ENCODE results near the gene UNC13C.

The UNC13C gene

DNA sequence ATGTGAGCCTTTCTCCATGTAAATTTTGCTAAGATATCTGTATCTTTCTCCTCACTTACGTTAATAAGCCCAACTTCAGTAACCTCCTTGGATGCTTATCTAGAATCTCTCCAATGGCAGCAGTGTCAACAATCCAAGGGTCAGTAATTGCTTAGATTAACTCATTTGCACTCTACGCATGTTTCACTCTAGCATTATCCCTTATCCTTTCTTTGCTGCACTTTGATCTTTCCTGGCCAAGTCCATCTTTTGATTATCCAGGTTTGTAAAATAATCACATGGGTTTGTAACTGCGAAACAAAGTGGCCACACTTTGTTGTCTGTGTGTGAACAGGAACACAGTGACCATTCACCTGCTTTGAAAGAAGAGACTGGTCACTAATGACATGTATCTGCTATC is 640.9 kb downstream of the UNC13C start:
- DNase-seq (ENCODE audit: insufficient read length): no peak
- no peak for FAIRE-seq
- TF ChIP-seq POLR2A (IDR thresholded peaks at IDR 0.05; ENCODE audit: low read depth, low read length) (no peak), TAF1 (IDR thresholded peaks at IDR 0.05; ENCODE audit: borderline replicate concordance, low read depth, low read length) (no peak), POLR2AphosphoS5 (IDR thresholded peaks at IDR 0.05; ENCODE audit: low read depth, low read length) (no peak)

GRCh38 chr15:54620916-54621315 is 642.7 kb downstream of the UNC13C start:
- TF ChIP-seq POLR2A (IDR thresholded peaks at IDR 0.05; ENCODE audit: low read depth, low read length) (no peak), POLR2AphosphoS5 (IDR thresholded peaks at IDR 0.05; ENCODE audit: low read depth, low read length) (no peak), TAF1 (IDR thresholded peaks at IDR 0.05; ENCODE audit: borderline replicate concordance, low read depth, low read length) (no peak)
- no peak for FAIRE-seq
- DNase-seq (ENCODE audit: insufficient read length): no peak

DNA sequence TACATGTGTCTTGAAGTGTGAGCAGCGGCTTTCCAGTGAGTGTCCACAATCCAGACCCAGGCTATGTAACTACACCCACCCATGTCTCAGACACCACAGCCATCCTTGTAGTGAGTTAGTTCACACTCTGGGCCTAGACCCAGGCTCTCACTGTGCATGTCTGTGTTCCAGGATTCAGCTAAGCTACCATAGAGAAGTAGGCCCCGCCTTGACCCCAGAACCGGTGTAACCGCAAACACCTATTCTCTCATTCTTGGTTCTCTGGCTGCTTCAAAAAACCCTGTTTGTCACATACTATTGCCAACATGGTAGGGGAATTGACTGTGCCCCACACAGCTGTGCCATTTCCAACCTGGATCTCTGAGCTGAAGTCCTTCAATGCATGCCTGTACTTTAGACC is 657.9 kb downstream of the UNC13C start:
- DNase-seq (ENCODE audit: insufficient read length): no peak
- FAIRE-seq: no peak
- TF ChIP-seq POLR2A (IDR thresholded peaks at IDR 0.05; ENCODE audit: low read depth, low read length) (no peak), TAF1 (IDR thresholded peaks at IDR 0.05; ENCODE audit: borderline replicate concordance, low read depth, low read length) (no peak), POLR2AphosphoS5 (IDR thresholded peaks at IDR 0.05; ENCODE audit: low read depth, low read length) (no peak)

DNA sequence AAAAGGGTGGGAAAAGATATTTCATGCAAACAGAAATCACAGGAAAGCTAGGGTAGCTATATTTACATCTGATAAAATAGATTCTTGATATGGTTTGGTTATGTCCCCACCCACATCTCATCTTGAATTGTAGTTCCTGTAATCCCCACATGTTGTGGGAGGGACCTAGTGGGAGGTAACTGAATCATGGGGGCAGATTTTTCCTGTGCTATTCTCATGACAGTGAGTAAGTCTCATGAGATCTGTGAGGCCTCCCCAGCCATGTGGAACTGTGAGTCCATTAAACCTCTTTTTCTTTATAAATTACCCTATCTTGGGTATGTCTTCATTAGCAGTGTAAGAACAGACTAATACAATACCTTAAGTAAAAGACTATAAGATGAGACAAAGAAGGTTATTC is 660.4 kb downstream of the UNC13C start:
- FAIRE-seq: no peak
- no peak for TF ChIP-seq POLR2AphosphoS5 (IDR thresholded peaks at IDR 0.05; ENCODE audit: low read depth, low read length)
- TF ChIP-seq POLR2A (IDR thresholded peaks at IDR 0.05; ENCODE audit: low read depth, low read length): no peak
- no peak for TF ChIP-seq TAF1 (IDR thresholded peaks at IDR 0.05; ENCODE audit: borderline replicate concordance, low read depth, low read length)
- DNase-seq (ENCODE audit: insufficient read length): no peak

DNA sequence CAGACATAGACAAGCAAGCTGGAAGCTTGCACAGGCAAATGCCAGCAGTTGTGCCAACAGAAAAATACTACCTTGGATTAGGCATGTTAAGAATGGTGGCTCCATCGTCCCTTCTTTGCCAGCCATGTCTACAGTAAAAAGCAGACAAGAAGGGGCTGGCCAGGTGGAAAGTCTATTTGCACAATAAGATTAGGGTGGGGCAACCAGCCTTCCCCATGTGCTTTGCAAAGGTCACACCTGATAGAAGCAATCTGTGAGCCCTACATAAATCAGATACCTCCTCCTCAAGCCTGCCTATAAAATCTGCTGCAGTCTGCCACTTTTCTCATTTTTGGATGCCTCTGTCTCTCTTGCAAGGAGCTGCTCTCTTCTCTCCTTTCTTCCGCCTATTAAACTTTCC is 662.6 kb downstream of the UNC13C start:
- TF ChIP-seq TAF1 (IDR thresholded peaks at IDR 0.05; ENCODE audit: borderline replicate concordance, low read depth, low read length): no peak
- TF ChIP-seq POLR2AphosphoS5 (IDR thresholded peaks at IDR 0.05; ENCODE audit: low read depth, low read length): no peak
- no peak for TF ChIP-seq POLR2A (IDR thresholded peaks at IDR 0.05; ENCODE audit: low read depth, low read length)
- DNase-seq (ENCODE audit: insufficient read length): no peak
- no peak for FAIRE-seq

DNA sequence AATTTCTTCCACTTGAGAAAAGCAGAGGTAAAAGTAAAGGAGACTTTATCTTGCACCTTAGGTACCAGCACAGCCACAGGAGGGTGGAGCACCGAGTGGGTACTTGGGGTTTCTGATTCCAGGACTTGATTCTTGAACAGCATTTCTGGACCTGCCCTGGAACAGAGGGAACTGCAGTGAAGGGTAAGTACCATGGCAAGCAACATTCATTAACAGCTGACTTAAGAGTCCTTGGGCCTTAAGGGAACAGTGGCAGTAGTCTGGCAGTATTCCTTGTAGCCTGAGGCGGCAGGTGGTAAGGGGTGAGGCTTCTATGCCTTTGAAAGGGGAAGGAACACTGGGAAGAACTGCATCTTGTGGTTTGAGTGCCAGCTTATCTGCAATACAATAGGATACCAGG is 666.6 kb downstream of the UNC13C start:
- FAIRE-seq (no peak), DNase-seq (ENCODE audit: insufficient read length) (no peak)
- TF ChIP-seq POLR2AphosphoS5 (IDR thresholded peaks at IDR 0.05; ENCODE audit: low read depth, low read length): no peak
- no peak for TF ChIP-seq POLR2A (IDR thresholded peaks at IDR 0.05; ENCODE audit: low read depth, low read length)
- no peak for TF ChIP-seq TAF1 (IDR thresholded peaks at IDR 0.05; ENCODE audit: borderline replicate concordance, low read depth, low read length)

DNA sequence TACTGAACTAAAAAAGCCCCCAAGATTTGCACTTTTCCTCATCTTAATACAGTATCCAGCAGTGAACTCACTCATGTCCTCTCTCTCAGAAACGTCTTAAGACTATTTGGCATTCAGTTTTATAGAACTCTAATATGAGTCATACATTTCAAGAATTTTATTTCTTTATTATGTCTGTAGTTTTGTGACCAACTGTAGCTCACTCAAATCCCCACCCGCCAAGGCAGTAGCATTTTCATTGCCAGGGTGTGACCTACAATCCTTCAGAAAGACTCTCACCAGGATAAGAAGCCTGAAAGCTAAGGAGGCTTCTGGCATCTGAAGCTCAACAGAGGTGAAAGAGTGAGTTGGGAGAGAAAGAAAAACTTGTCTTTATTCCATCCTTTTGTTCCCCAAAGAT is 681.4 kb downstream of the UNC13C start:
- FAIRE-seq: no peak
- DNase-seq (ENCODE audit: insufficient read length): no peak
- no peak for TF ChIP-seq TAF1 (IDR thresholded peaks at IDR 0.05; ENCODE audit: borderline replicate concordance, low read depth, low read length)
- no peak for TF ChIP-seq POLR2A (IDR thresholded peaks at IDR 0.05; ENCODE audit: low read depth, low read length)
- TF ChIP-seq POLR2AphosphoS5 (IDR thresholded peaks at IDR 0.05; ENCODE audit: low read depth, low read length): no peak

DNA sequence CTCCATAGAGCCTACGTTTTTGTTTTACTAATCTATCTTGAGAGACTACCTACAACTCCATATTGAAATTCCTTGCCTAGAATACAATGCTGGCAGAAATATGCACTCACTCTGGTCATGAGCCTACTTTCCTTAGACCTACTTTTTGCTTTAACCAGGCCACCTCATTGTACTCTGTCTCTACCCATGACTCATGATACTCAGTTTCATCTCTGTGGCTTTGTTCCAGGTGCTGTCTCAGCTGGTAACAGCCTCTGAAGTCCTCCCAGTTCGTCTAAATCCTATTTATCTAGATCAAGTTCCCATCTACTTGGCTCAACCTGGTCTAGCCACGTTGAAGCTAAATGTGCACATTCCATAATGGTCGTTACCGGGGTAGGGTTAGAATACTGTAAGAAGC is 682.1 kb downstream of the UNC13C start:
- DNase-seq (ENCODE audit: insufficient read length) (no peak), FAIRE-seq (no peak)
- TF ChIP-seq POLR2AphosphoS5 (IDR thresholded peaks at IDR 0.05; ENCODE audit: low read depth, low read length): no peak
- TF ChIP-seq POLR2A (IDR thresholded peaks at IDR 0.05; ENCODE audit: low read depth, low read length): no peak
- no peak for TF ChIP-seq TAF1 (IDR thresholded peaks at IDR 0.05; ENCODE audit: borderline replicate concordance, low read depth, low read length)

GRCh38 chr15:54675241-54675640 is 697.0 kb downstream of the UNC13C start:
- DNase-seq (ENCODE audit: insufficient read length) (no peak), FAIRE-seq (no peak)
- TF ChIP-seq POLR2AphosphoS5 (IDR thresholded peaks at IDR 0.05; ENCODE audit: low read depth, low read length): no peak
- TF ChIP-seq POLR2A (IDR thresholded peaks at IDR 0.05; ENCODE audit: low read depth, low read length): no peak
- TF ChIP-seq TAF1 (IDR thresholded peaks at IDR 0.05; ENCODE audit: borderline replicate concordance, low read depth, low read length): no peak

DNA sequence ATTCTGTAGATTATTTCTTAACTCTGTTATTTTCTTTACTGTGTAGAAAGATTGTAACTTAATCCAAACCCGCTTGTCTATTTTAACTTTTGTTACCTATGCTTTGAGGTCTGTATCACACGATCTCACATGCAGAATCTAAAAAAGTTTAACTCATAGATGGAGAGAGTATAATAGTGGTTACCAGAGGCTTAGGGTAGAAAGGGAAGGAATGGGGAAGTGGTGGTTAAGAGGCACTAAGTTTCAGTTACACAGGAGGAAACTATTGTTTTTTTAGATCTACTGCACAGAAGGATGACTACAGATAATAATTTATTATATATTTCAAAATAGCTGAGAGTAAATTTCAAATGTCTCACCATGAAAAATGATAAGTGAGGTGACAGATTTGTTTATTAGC is 703.3 kb downstream of the UNC13C start:
- DNase-seq (ENCODE audit: insufficient read length) (no peak), FAIRE-seq (no peak)
- TF ChIP-seq POLR2AphosphoS5 (IDR thresholded peaks at IDR 0.05; ENCODE audit: low read depth, low read length) (no peak), TAF1 (IDR thresholded peaks at IDR 0.05; ENCODE audit: borderline replicate concordance, low read depth, low read length) (no peak)

Measured in GM12892 (cell line).